Prostate gland (tissue), 2 donors: ENCODE measurements around the gene ZSWIM6.

Source experiments
- CTCF ChIP-seq, 4 experiments: fragments of 200-600 bp in 2 of 4; fragments of 450-650 bp in 2 of 4; sonication (generic) in 2 of 4; IDR thresholded peaks; 1 replicate in 3 of 4; 2 replicates in 1 of 4; pipeline ENCODE4 v1.5.1; 2016 to 2019; ENCODE audit warnings: antibody characterized with exemption in 4 of 4, mild to moderate bottlenecking in 2 of 4, moderate library complexity in 2 of 4
- POLR2A ChIP-seq: fragments of 450-650 bp; IDR thresholded peaks from one replicate; pipeline ENCODE4 v1.6.1; 2016; ENCODE audit warnings: antibody characterized with exemption, mild to moderate bottlenecking
- POLR2AphosphoS5 ChIP-seq: sonication (generic); formaldehyde crosslinking; IDR thresholded peaks from one replicate; pipeline ENCODE4 v1.6.1; 2017; ENCODE audit warnings: antibody characterized with exemption

- TF ChIP-seq POLR2AphosphoS5, result no peak
- TF ChIP-seq POLR2A, result no peak
- no peak for TF ChIP-seq CTCF (IDR thresholded peaks at IDR 0.05)
Measured at GRCh38 chr5:61461417-61461816, 129.4 kb downstream of the ZSWIM6 start.
